Karpas-422 (cell line): ENCODE results near the gene GRIA3. TPM values are rescaled to one million over a fixed set of nuclear protein-coding genes. Genes with fewer than 3 reads are reported as not detected.
"Not testable (repeated sequence)": the region's sequence is repeated elsewhere in the genome, so short reads cannot be mapped to it uniquely, and the experiment has no call there.

ENCODE experiments used
- DNase-seq: peaks from one replicate; pipeline ENCODE4 v3.0.0-alpha.2; 2015
- H2AFZ ChIP-seq: fragments of 200-600 bp; sonication (generic); 2 replicates; pipeline ENCODE4 v1.6.1; 2014; ENCODE audit warnings: antibody characterized with exemption, low read length, mixed read lengths
- H3K27ac ChIP-seq: fragments of 200-600 bp; sonication (generic); 2 replicates; pipeline ENCODE4 v1.5.1; 2014; ENCODE audit warnings: mild to moderate bottlenecking, low read length, moderate library complexity
- H3K27me3 ChIP-seq: fragments of 200-600 bp; sonication (generic); 2 replicates; pipeline ENCODE4 v1.6.1; 2014; ENCODE audit warnings: low read length, mixed read lengths
- H3K36me3 ChIP-seq: fragments of 200-600 bp; sonication (generic); 2 replicates; pipeline ENCODE4 v1.6.1; 2014; ENCODE audit warnings: low read length, mixed read lengths; ENCODE audit not compliant: insufficient read depth
- H3K4me1 ChIP-seq: fragments of 200-600 bp; sonication (generic); 2 replicates; pipeline ENCODE4 v1.6.1; 2014; ENCODE audit warnings: mild to moderate bottlenecking, low read length, mixed read lengths
- H3K4me2 ChIP-seq: fragments of 200-600 bp; sonication (generic); 2 replicates; pipeline ENCODE4 v1.6.1; 2014; ENCODE audit warnings: low read length, low read depth, mild to moderate bottlenecking; ENCODE audit not compliant: poor library complexity, severe bottlenecking
- H3K4me3 ChIP-seq: fragments of 200-600 bp; sonication (generic); 2 replicates; pipeline ENCODE4 v1.5.1; 2014; ENCODE audit warnings: mild to moderate bottlenecking, antibody characterized with exemption, low read length, mixed read lengths
- H3K79me2 ChIP-seq: fragments of 200-600 bp; sonication (generic); 2 replicates; pipeline ENCODE4 v1.6.1; 2014; ENCODE audit warnings: mild to moderate bottlenecking, low read length, mixed read lengths
- H3K9ac ChIP-seq: fragments of 200-600 bp; sonication (generic); 2 replicates; pipeline ENCODE4 v1.6.0; 2014; ENCODE audit warnings: low read length
- H3K9me2 ChIP-seq: fragments of 200-600 bp; sonication (generic), shearing (Covaris generic); replicated peaks from 2 replicates; pipeline ENCODE4 v1.6.0; 2014; ENCODE audit warnings: mild to moderate bottlenecking, low read length, moderate library complexity; ENCODE audit not compliant: insufficient read depth
- H3K9me3 ChIP-seq: fragments of 300-700, 200-600 bp; sonication (generic); 2 replicates; pipeline ENCODE4 v1.6.1; 2014; ENCODE audit warnings: low read length, mixed read lengths
- H4K20me1 ChIP-seq: fragments of 200-600 bp; sonication (generic); 2 replicates; pipeline ENCODE4 v1.6.1; 2014; ENCODE audit warnings: mild to moderate bottlenecking, antibody characterized with exemption, low read length, low read depth; ENCODE audit not compliant: insufficient read depth
- total RNA-seq: library from RNA; depleted of rRNA; stranded (reverse); fragments of >200 nt; shearing (Covaris generic); gene quantifications from 2 replicates; pipeline ENCODE4 v1.2.3, GENCODE V29; 2014; ENCODE audit warnings: low replicate concordance

The GRIA3 gene
- total RNA-seq, 1 experiment from 2014 or later, result not detected

GRCh38 chrX:123340696-123341095 lies 156.6 kb downstream of the GRIA3 start:
- Histone ChIP-seq H3K9me3 (no peaks in the 10 kb centered on the region), H3K9me2 (no peaks in the 10 kb centered on the region), H3K79me2 (no peaks in the 10 kb centered on the region), H3K9ac (no peak overlapping the region), H3K27ac (no peak overlapping the region), H3K4me3 (no peak overlapping the region), H3K36me3 (no peaks in the 10 kb centered on the region), H4K20me1 (no peaks in the 10 kb centered on the region), H2AFZ (no peak overlapping the region), H3K27me3 (no peaks in the 10 kb centered on the region), H3K4me2 (no peak overlapping the region), H3K4me1 (no peaks in the 10 kb centered on the region)
- DNase-seq, result no peak

GRCh38 chrX:123348468-123348867 lies 164.4 kb downstream of the GRIA3 start:
- Histone ChIP-seq H3K9ac (no peak overlapping the region), H3K4me1 (no peaks in the 10 kb centered on the region), H3K9me3 (no peaks in the 10 kb centered on the region)

GRCh38 chrX:123350226-123350625 lies 166.1 kb downstream of the GRIA3 start:
- no peaks in the 10 kb centered on the region for H4K20me1 ChIP-seq
- no peak for DNase-seq
- H3K4me2 ChIP-seq, result no peak overlapping the region
- no peaks in the 10 kb centered on the region for H3K4me1 ChIP-seq
- no peaks in the 10 kb centered on the region for H3K9me2 ChIP-seq
- H3K9me3 ChIP-seq, result no peaks in the 10 kb centered on the region
- no peaks in the 10 kb centered on the region for H3K36me3 ChIP-seq
- H3K27ac ChIP-seq, result no peak overlapping the region
- no peaks in the 10 kb centered on the region for H3K79me2 ChIP-seq
- no peaks in the 10 kb centered on the region for H3K27me3 ChIP-seq
- no peak overlapping the region for H3K9ac ChIP-seq
- no peak overlapping the region for H3K4me3 ChIP-seq
- no peak overlapping the region for H2AFZ ChIP-seq

More at GRCh38 chrX:123348468-123348867, 164.4 kb downstream of the GRIA3 start:
- no peak overlapping the region for H3K4me3 ChIP-seq
- no peak overlapping the region for H3K27ac ChIP-seq
- H3K4me2 ChIP-seq, result no peak overlapping the region
- H3K79me2 ChIP-seq, result no peaks in the 10 kb centered on the region
- no peaks in the 10 kb centered on the region for H4K20me1 ChIP-seq
- DNase-seq, result no peak
- no peak overlapping the region for H2AFZ ChIP-seq
- no peaks in the 10 kb centered on the region for H3K36me3 ChIP-seq
- H3K27me3 ChIP-seq, result no peaks in the 10 kb centered on the region
- no peaks in the 10 kb centered on the region for H3K9me2 ChIP-seq

GRCh38 chrX:123357941-123358340 lies 173.9 kb downstream of the GRIA3 start:
- no peak for DNase-seq
- Histone ChIP-seq H4K20me1 (no peaks in the 10 kb centered on the region), H3K36me3 (no peaks in the 10 kb centered on the region), H3K4me1 (no peaks in the 10 kb centered on the region), H3K4me3 (no peak overlapping the region), H3K9ac (no peak overlapping the region), H2AFZ (no peak overlapping the region), H3K79me2 (no peaks in the 10 kb centered on the region), H3K27me3 (no peaks in the 10 kb centered on the region), H3K27ac (no peak overlapping the region), H3K9me2 (no peaks in the 10 kb centered on the region), H3K4me2 (no peak overlapping the region), H3K9me3 (no peaks in the 10 kb centered on the region; the same call in 1 of the 2 replicates)

- H3K27ac ChIP-seq, result no peak overlapping the region
- no peaks in the 10 kb centered on the region for H3K79me2 ChIP-seq
- no peak for DNase-seq
- H3K36me3 ChIP-seq, result no peaks in the 10 kb centered on the region
- no peak overlapping the region for H3K4me2 ChIP-seq
- H2AFZ ChIP-seq, result no peak overlapping the region
- H3K9ac ChIP-seq, result no peak overlapping the region
- H3K27me3 ChIP-seq, result no peaks in the 10 kb centered on the region
- H3K9me2 ChIP-seq, result no peaks in the 10 kb centered on the region
- H3K4me3 ChIP-seq, result no peak overlapping the region
- no peaks in the 10 kb centered on the region for H3K4me1 ChIP-seq
- no peaks in the 10 kb centered on the region for H4K20me1 ChIP-seq
- no peaks in the 10 kb centered on the region; the same call in 1 of the 2 replicates for H3K9me3 ChIP-seq
Observed at GRCh38 chrX:123358457-123358856, 174.4 kb downstream of the GRIA3 start.

- no peaks in the 10 kb centered on the region for H3K9me2 ChIP-seq
- H3K9ac ChIP-seq, result no peak overlapping the region
- no peaks in the 10 kb centered on the region; the same call in 1 of the 2 replicates for H3K9me3 ChIP-seq
- H3K4me1 ChIP-seq, result no peaks in the 10 kb centered on the region
- no peak overlapping the region for H3K27ac ChIP-seq
- H3K27me3 ChIP-seq, result no peaks in the 10 kb centered on the region
- H4K20me1 ChIP-seq, result no peaks in the 10 kb centered on the region
- H3K79me2 ChIP-seq, result no peaks in the 10 kb centered on the region
- H3K36me3 ChIP-seq, result no peaks in the 10 kb centered on the region
- no peak overlapping the region for H2AFZ ChIP-seq
- no peak overlapping the region for H3K4me3 ChIP-seq
- DNase-seq, result no peak
- H3K4me2 ChIP-seq, result no peak overlapping the region
Observed at GRCh38 chrX:123361371-123361770, 177.3 kb downstream of the GRIA3 start.

- DNase-seq, H3K27me3 ChIP-seq, H3K79me2 ChIP-seq, H4K20me1 ChIP-seq, H3K4me1 ChIP-seq, H3K9me2 ChIP-seq, H3K27ac ChIP-seq, H2AFZ ChIP-seq, H3K4me3 ChIP-seq, H3K9ac ChIP-seq, H3K36me3 ChIP-seq, H3K4me2 ChIP-seq: not testable (repeated sequence)
- H3K9me3 ChIP-seq, result peaks cover 12% of the 10 kb centered on the region
Observed at GRCh38 chrX:123386196-123386595, 202.1 kb downstream of the GRIA3 start.

GRCh38 chrX:123392921-123393320 lies 208.8 kb downstream of the GRIA3 start:
- no peaks in the 10 kb centered on the region for H3K4me1 ChIP-seq
- no peak for DNase-seq
- no peaks in the 10 kb centered on the region for H4K20me1 ChIP-seq
- H3K36me3 ChIP-seq, result no peaks in the 10 kb centered on the region
- H2AFZ ChIP-seq, result no peak overlapping the region
- no peaks in the 10 kb centered on the region for H3K79me2 ChIP-seq
- H3K9me3 ChIP-seq, result peaks cover 18% of the 10 kb centered on the region
- H3K27ac ChIP-seq, result no peak overlapping the region
- no peak overlapping the region for H3K4me2 ChIP-seq
- no peak overlapping the region for H3K4me3 ChIP-seq
- H3K9ac ChIP-seq, result no peak overlapping the region
- no peaks in the 10 kb centered on the region for H3K27me3 ChIP-seq
- H3K9me2 ChIP-seq, result no peaks in the 10 kb centered on the region

- H3K27ac ChIP-seq, result no peak overlapping the region
- H3K4me3 ChIP-seq, result no peak overlapping the region
- H3K79me2 ChIP-seq, result no peaks in the 10 kb centered on the region
- H3K9ac ChIP-seq, result no peak overlapping the region
- no peaks in the 10 kb centered on the region for H3K36me3 ChIP-seq
- H4K20me1 ChIP-seq, result no peaks in the 10 kb centered on the region
- H2AFZ ChIP-seq, result no peak overlapping the region
- no peaks in the 10 kb centered on the region for H3K9me2 ChIP-seq
- no peak for DNase-seq
- H3K4me1 ChIP-seq, result no peaks in the 10 kb centered on the region
- no peak overlapping the region for H3K4me2 ChIP-seq
- H3K27me3 ChIP-seq, result no peaks in the 10 kb centered on the region
- no peaks in the 10 kb centered on the region; the same call in 1 of the 2 replicates for H3K9me3 ChIP-seq
Observed at GRCh38 chrX:123399709-123400108, 215.6 kb downstream of the GRIA3 start.
